Activated T-cell treated with anti-CD3 and anti-CD28 coated beads for 24 hours (primary cell): ENCODE results near the gene CGB5.
"Not testable (repeated sequence)": the region's sequence is repeated elsewhere in the genome, so short reads cannot be mapped to it uniquely, and the experiment has no call there.

Experiments
- DNase-seq: peaks from one replicate; pipeline ENCODE4 v3.0.0-alpha.2; 2020; ENCODE audit warnings: low read depth

Gene CGB5

GRCh38 chr19:49057636-49058234 is 14.1 kb downstream of the CGB5 start, which contains the start of gene CGB7:
TSS of gene CGB7 (minus strand) at chr19:49057749. CDS start at chr19:49055375, 2,374 bp downstream.
- peak; percentile 26 for DNase-seq

- no peak for DNase-seq
Observed at GRCh38 chr19:49058562-49058961, 14.9 kb downstream of the CGB5 start.

GRCh38 chr19:49059053-49059452 is 15.4 kb downstream of the CGB5 start:
- no peak for DNase-seq

GRCh38 chr19:49061000-49061399 is 17.4 kb downstream of the CGB5 start:
- DNase-seq, result no peak

GRCh38 chr19:49061445-49061844 is 17.8 kb downstream of the CGB5 start:
- DNase-seq, result no peak

- DNase-seq, result no peak
Observed at GRCh38 chr19:49064029-49064629, 20.5 kb downstream of the CGB5 start.

- DNase-seq, result no peak
Observed at GRCh38 chr19:49064768-49065611, 21.3 kb downstream of the CGB5 start, which contains the start of gene NTF4. TSS of gene NTF4 (minus strand) at chr19:49064818. CDS start at chr19:49061997, 2,821 bp downstream.

- no peak for DNase-seq
Observed at GRCh38 chr19:49065905-49066512, 22.4 kb downstream of the CGB5 start.

- DNase-seq, result no peak
Observed at GRCh38 chr19:49067554-49067953, 23.9 kb downstream of the CGB5 start.

- DNase-seq, result no peak
Observed at GRCh38 chr19:49069026-49069425, 25.4 kb downstream of the CGB5 start.

- no peak for DNase-seq
Observed at GRCh38 chr19:49070416-49070815, 26.8 kb downstream of the CGB5 start.

- no peak for DNase-seq
Observed at GRCh38 chr19:49071860-49072547, 28.4 kb downstream of the CGB5 start.

- DNase-seq, result no peak
Observed at GRCh38 chr19:49073514-49074378, 30.1 kb downstream of the CGB5 start.

- not testable (repeated sequence) for DNase-seq
Observed at GRCh38 chr19:49074869-49075268, 31.2 kb downstream of the CGB5 start.

- no peak for DNase-seq
Observed at GRCh38 chr19:49080392-49080791, 36.7 kb downstream of the CGB5 start.

GRCh38 chr19:49081273-49081672 is 37.6 kb downstream of the CGB5 start:
- DNase-seq, result no peak

GRCh38 chr19:49084206-49085019 is 40.8 kb downstream of the CGB5 start:
- DNase-seq, result no peak

- DNase-seq, result peak; percentile 99
Observed at GRCh38 chr19:49085020-49085867, 41.6 kb downstream of the CGB5 start, which contains the start of gene SNRNP70. TSS of gene SNRNP70 (plus strand) at chr19:49085451. CDS start at chr19:49086415, 964 bp downstream.

- no peak for DNase-seq
Observed at GRCh38 chr19:49085868-49086232, 42.2 kb downstream of the CGB5 start.
